HG03575 (cell line): Measurements from ENCODE around the gene COL5A1.

Experiments
- ATAC-seq: cut with Tn5 transposase; IDR thresholded peaks from one replicate; pipeline ENCODE4 v1.9.1; 2021; ENCODE audit not compliant: unreplicated experiment, insufficient number of reproducible peaks, low FRiP score; ENCODE audit errors: extremely low read depth

The COL5A1 gene

GRCh38 chr9:134867917-134868750, 226.5 kb downstream of the COL5A1 start:
- ATAC-seq: no peak

GRCh38 chr9:134868751-134869553, 227.3 kb downstream of the COL5A1 start:
- no peak for ATAC-seq

GRCh38 chr9:134869554-134870300, 228.1 kb downstream of the COL5A1 start:
- no peak for ATAC-seq

GRCh38 chr9:134870301-134870694, 228.7 kb downstream of the COL5A1 start:
- no peak for ATAC-seq

- ATAC-seq: no peak
Measured at GRCh38 chr9:134870746-134871662, 229.4 kb downstream of the COL5A1 start.

- no peak for ATAC-seq
Measured at GRCh38 chr9:134871697-134872340, 230.2 kb downstream of the COL5A1 start.

GRCh38 chr9:134872482-134873231, 231.1 kb downstream of the COL5A1 start:
- ATAC-seq: no peak

GRCh38 chr9:134875371-134875770, 233.8 kb downstream of the COL5A1 start:
- ATAC-seq: no peak

- ATAC-seq: no peak
Measured at GRCh38 chr9:134877541-134877940, 235.9 kb downstream of the COL5A1 start.

GRCh38 chr9:134879664-134880483, 238.3 kb downstream of the COL5A1 start:
- no peak for ATAC-seq

- no peak for ATAC-seq
Measured at GRCh38 chr9:134880484-134881312, 239.1 kb downstream of the COL5A1 start, which contains the start of gene FCN2. TSS of gene FCN2 (plus strand) at chr9:134880810. CDS start at chr9:134880822, 12 bp downstream.

GRCh38 chr9:134881313-134881670, 239.7 kb downstream of the COL5A1 start:
- ATAC-seq: no peak

GRCh38 chr9:134882204-134882785, 240.7 kb downstream of the COL5A1 start:
- no peak for ATAC-seq

GRCh38 chr9:134883040-134883782, 241.6 kb downstream of the COL5A1 start:
- no peak for ATAC-seq

GRCh38 chr9:134884492-134884891, 242.9 kb downstream of the COL5A1 start:
- no peak for ATAC-seq
